ENCODE data around the gene EME1.

DNA sequence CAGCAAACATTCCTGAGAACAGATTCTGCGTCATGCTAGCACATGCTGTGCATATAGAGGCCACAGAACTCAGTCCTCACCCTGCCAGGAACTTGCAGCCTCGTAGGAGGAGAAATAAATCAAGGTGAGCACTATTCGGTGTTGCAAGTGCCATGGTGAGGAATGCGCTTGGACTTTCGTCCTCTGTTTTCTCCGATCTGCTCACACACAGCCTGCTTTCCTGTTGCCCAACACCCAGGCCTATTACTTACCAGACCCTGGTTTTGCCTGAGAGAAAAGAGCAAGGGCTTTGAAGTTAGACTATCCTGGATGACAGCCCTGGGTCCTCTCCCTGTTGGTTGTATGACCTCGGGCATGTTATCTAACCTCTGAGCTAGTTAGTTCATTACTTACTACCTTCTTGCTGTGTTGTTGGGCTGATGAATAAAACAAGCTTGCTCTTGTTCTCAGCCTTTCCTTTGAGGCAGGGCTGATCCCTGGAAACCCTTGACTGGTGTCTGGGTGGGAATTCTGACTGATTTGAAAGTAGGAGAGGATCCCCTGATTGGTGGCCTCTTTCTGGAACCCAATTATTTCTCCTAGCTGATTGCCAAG lies 55.9 kb downstream of the EME1 start:
- TF ChIP-seq, protein P1, sequence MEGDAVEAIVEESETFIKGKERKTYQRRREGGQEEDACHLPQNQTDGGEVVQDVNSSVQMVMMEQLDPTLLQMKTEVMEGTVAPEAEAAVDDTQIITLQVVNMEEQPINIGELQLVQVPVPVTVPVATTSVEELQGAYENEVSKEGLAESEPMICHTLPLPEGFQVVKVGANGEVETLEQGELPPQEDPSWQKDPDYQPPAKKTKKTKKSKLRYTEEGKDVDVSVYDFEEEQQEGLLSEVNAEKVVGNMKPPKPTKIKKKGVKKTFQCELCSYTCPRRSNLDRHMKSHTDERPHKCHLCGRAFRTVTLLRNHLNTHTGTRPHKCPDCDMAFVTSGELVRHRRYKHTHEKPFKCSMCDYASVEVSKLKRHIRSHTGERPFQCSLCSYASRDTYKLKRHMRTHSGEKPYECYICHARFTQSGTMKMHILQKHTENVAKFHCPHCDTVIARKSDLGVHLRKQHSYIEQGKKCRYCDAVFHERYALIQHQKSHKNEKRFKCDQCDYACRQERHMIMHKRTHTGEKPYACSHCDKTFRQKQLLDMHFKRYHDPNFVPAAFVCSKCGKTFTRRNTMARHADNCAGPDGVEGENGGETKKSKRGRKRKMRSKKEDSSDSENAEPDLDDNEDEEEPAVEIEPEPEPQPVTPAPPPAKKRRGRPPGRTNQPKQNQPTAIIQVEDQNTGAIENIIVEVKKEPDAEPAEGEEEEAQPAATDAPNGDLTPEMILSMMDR (IDR thresholded peaks at IDR 0.05; ENCODE audit: borderline replicate concordance, extremely low read depth, low read length, poor library complexity, severe bottlenecking), result no peak
- no peak for TF ChIP-seq EZH2 (IDR thresholded peaks at IDR 0.05; ENCODE audit: borderline replicate concordance, low read depth, low read length, severe bottlenecking)

All from DND-41 (cell line).